ENCODE results near the gene PNKP. TPM values are rescaled to one million over a fixed set of nuclear protein-coding genes. Genes with fewer than 3 reads are reported as not detected.

The PNKP gene
- total and polyA plus RNA-seq, 2 of the 8 experiments (the other 6 are each of a cell fraction or from before 2014, with no cell fraction given): 45.8 to 105 TPM

DNA sequence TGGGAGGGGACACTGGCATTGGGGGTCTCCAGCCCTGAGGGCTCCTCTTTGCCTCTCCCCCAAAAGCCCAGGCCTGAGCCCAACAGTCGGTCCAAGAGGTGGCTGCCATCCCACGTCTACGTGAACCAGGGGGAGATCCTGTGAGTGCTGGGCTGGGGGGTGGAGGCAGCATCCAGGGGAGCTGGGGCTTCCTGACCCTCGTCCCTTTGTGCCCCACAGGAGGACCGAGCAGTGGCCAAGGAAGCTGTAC, 9.6 kb downstream of the PNKP start:
- Histone ChIP-seq H3K14ac (ENCODE audit: insufficient read length) (no peak overlapping the region), H3K36me3 (ENCODE audit: control insufficient read depth in 2 of 4, insufficient read depth in 4 of 4, low read length in 3 of 4) (peaks cover 21 to 72% (median 48%) of the 10 kb centered on the region in 4 experiments), H3K4me3 (ENCODE audit: extremely low read depth in 1 of 4, insufficient read depth in 2 of 4, low read depth in 3 of 4, low read length in 4 of 4) (no peak overlapping the region), H3K27me3 (replicated peaks in 1 of 4; ENCODE audit: control insufficient read depth in 3 of 4, extremely low read depth in 1 of 4, insufficient read depth in 3 of 4, low read length in 3 of 4) (no peaks in the 10 kb centered on the region), H4K8ac (ENCODE audit: extremely low read depth, insufficient read depth, low read length) (no peak overlapping the region), H3K23me2 (ENCODE audit: low read depth, low read length) (no peaks in the 10 kb centered on the region), H3K9ac (replicated peaks in 1 of 4; ENCODE audit: extremely low read depth in 1 of 4, low read depth in 3 of 4, low read length in 3 of 4) (no peak overlapping the region), H3K56ac (replicated peaks; ENCODE audit: insufficient read length, low read depth, low read length) (no peak overlapping the region), H3K79me1 (ENCODE audit: low read depth, low read length) (peaks cover 12% of the 10 kb centered on the region; the same call in 1 of the 2 replicates), H3K4me2 (ENCODE audit: insufficient read depth in 1 of 2, low read depth in 2 of 2, low read length in 2 of 2) (no peak overlapping the region), H2AFZ (ENCODE audit: low read length) (no peak overlapping the region), H2BK12ac (ENCODE audit: low read depth, low read length) (no peak overlapping the region), H2BK15ac (ENCODE audit: low read length) (no peak overlapping the region), H2AK5ac (ENCODE audit: low read depth, low read length) (no peak overlapping the region), H3K18ac (ENCODE audit: extremely low read depth, low read length) (no peak overlapping the region), H4K91ac (replicated peaks; ENCODE audit: insufficient read length, low read length) (no peak overlapping the region), H2BK5ac (ENCODE audit: low read depth, low read length) (no peak overlapping the region), H3K79me2 (ENCODE audit: control insufficient read depth in 1 of 2, insufficient read depth in 2 of 2, low read length in 2 of 2) (peaks cover 4 to 18% of the 10 kb centered on the region in 2 experiments), H3K23ac (ENCODE audit: insufficient read length) (no peak overlapping the region), H3K27ac (ENCODE audit: low read depth, low read length) (no peak overlapping the region), H4K5ac (ENCODE audit: insufficient read length, low read depth, low read length) (no peak overlapping the region), H2BK120ac (replicated peaks; ENCODE audit: low read depth, low read length) (no peak overlapping the region), H2BK20ac (ENCODE audit: low read length) (no peak overlapping the region), H3K4ac (replicated peaks; ENCODE audit: insufficient read length, low read depth, low read length) (no peak overlapping the region), H4K20me1 (replicated peaks in 1 of 2; ENCODE audit: control insufficient read depth in 1 of 2, insufficient read depth in 2 of 2, low read length in 2 of 2) (peaks cover 43 to 58% of the 10 kb centered on the region in 2 experiments), H3K4me1 (replicated peaks in 1 of 4; ENCODE audit: control insufficient read depth in 3 of 4, insufficient read depth in 4 of 4, low read length in 3 of 4) (peaks cover 0 to 7% (median 2%) of the 10 kb centered on the region in 4 experiments; a peak in 5 of 7 replicates), H3K9me3 (ENCODE audit: insufficient read depth in 2 of 2, low read depth in 1 of 2, low read length in 1 of 2) (no peaks in the 10 kb centered on the region)
- FAIRE-seq: no peak
- ChIA-PET CTCF (ENCODE audit: partially characterized antibody) (interaction anchor here (1.7 kb wide), 2 partner anchors 9 to 31 kb away, joined by 3 to 4 read pairs; no protein-coding TSS in a partner anchor), POLR2A (ENCODE audit: partially characterized antibody) (interaction anchor here (0.7 to 12.4 kb wide), 15 partner anchors 8 to 218 kb away, joined by 3 to 247 read pairs (median 5); partner anchors contain the start of genes AKT1S1, FUZ, MED25 and PNKP)
- 89% methylated on average over 5 of the region's 5 CpGs; no CpG with 5 or more reads in 1 of the 2 experiments for WGBS, 2 experiments (ENCODE audit: extremely low coverage in 1 of 2, insufficient coverage in 1 of 2, insufficient read length in 1 of 2, insufficient replicate concordance in 2 of 2, low coverage in 1 of 2, low lambda C conversion rate in 2 of 2, missing lambda C conversion rate in 1 of 2)
- DNase-seq (ENCODE audit: low read depth in 1 of 2, low spot score in 2 of 2): no peak
- TF ChIP-seq, protein P1, sequence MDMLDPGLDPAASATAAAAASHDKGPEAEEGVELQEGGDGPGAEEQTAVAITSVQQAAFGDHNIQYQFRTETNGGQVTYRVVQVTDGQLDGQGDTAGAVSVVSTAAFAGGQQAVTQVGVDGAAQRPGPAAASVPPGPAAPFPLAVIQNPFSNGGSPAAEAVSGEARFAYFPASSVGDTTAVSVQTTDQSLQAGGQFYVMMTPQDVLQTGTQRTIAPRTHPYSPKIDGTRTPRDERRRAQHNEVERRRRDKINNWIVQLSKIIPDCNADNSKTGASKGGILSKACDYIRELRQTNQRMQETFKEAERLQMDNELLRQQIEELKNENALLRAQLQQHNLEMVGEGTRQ (IDR thresholded peaks at IDR 0.05; ENCODE audit: low read length): no peak
- TF ChIP-seq, protein P2, sequence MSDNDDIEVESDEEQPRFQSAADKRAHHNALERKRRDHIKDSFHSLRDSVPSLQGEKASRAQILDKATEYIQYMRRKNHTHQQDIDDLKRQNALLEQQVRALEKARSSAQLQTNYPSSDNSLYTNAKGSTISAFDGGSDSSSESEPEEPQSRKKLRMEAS (IDR thresholded peaks at IDR 0.05): no peak
- TF ChIP-seq POU5F1 (IDR thresholded peaks at IDR 0.05; ENCODE audit: low read depth, low read length) (no peak), CEBPB (IDR thresholded peaks at IDR 0.05; ENCODE audit: low read depth, low read length) (no peak), TAF7 (optimal IDR thresholded peaks at IDR 0.05; ENCODE audit: borderline replicate concordance, low read depth, low read length) (no peak)

Measured in H1 (cell line).